SK-N-SH (cell line): ENCODE results near the gene PPIP5K2. TPM values are rescaled to one million over a fixed set of nuclear protein-coding genes. Genes with fewer than 3 reads are reported as not detected.

Experiments
- CTCF ChIA-PET: fragments of 300-600, 350-600 bp; formaldehyde crosslinking; extraction: SDS; loops from one replicate; lab custom pipeline; 2021; lab: Yijun Ruan, JAX
- POLR2A ChIA-PET: fragments of 350-600 bp; sonication (Branson Sonifier 250); formaldehyde crosslinking; extraction: SDS; loops from one replicate; lab custom pipeline; 2020; ENCODE audit warnings: antibody characterized with exemption, inconsistent platforms; lab: Yijun Ruan, JAX
- DNase-seq: peaks from one replicate; pipeline ENCODE4 v3.0.0; 2012
- H2AFZ ChIP-seq: fragments of 200-600 bp; sonication (generic); 2 replicates; pipeline ENCODE4 v1.8.1; 2016; ENCODE audit warnings: antibody characterized with exemption, mild to moderate bottlenecking, low read depth
- H3F3A ChIP-seq: fragments of 200-600 bp; sonication (generic); replicated peaks from 2 replicates; pipeline ENCODE3; 2016; ENCODE audit warnings: antibody characterized with exemption, mild to moderate bottlenecking; ENCODE audit not compliant: insufficient read depth
- H3K27ac ChIP-seq, 2 experiments: fragments of 200-500 bp in 1 of 2; fragments of 200-600 bp in 1 of 2; sonication (Bioruptor generic) in 1 of 2; sonication (generic), shearing (Covaris generic) in 1 of 2; 2 replicates each; pipeline versions ENCODE4 v1.5.1 to v1.6.1; 2014 to 2016; ENCODE audit warnings: low read depth in 2 of 2, inconsistent platforms in 1 of 2, low read length in 1 of 2, mild to moderate bottlenecking in 1 of 2, mixed read lengths in 1 of 2
- H3K27me3 ChIP-seq: fragments of 200-600 bp; sonication (generic), shearing (Covaris generic); 2 replicates; pipeline ENCODE4 v1.6.1; 2016; ENCODE audit warnings: mixed run types; ENCODE audit not compliant: insufficient read depth
- H3K36me3 ChIP-seq, 2 experiments: fragments of 200-500 bp in 1 of 2; fragments of 200-600 bp in 1 of 2; sonication (Bioruptor generic) in 1 of 2; sonication (generic) in 1 of 2; replicated peaks in 1 of 2; 2 replicates each; pipeline versions ENCODE3 to v1.5.1; 2014 to 2016; ENCODE audit warnings: low read length in 1 of 2, mild to moderate bottlenecking in 1 of 2; ENCODE audit not compliant: insufficient read depth in 2 of 2, control insufficient read depth in 1 of 2
- H3K4me1 ChIP-seq, 2 experiments: fragments of 200-500 bp in 1 of 2; fragments of 200-600 bp in 1 of 2; sonication (Bioruptor generic) in 1 of 2; sonication (generic), shearing (Covaris generic) in 1 of 2; 2 replicates each; pipeline versions ENCODE4 v1.5.1 to v1.6.1; 2014 to 2016; ENCODE audit warnings: low read depth in 1 of 2, low read length in 1 of 2, mixed run types in 1 of 2; ENCODE audit not compliant: insufficient read depth in 2 of 2, control insufficient read depth in 1 of 2
- H3K4me2 ChIP-seq: fragments of 200-600 bp; sonication (generic), shearing (Covaris generic); 2 replicates; pipeline ENCODE4 v1.6.1; 2017; ENCODE audit warnings: mixed run types
- H3K4me3 ChIP-seq, 2 experiments: fragments of 200-500 bp in 1 of 2; fragments of 200-600 bp in 1 of 2; sonication (Bioruptor generic) in 1 of 2; sonication (generic), shearing (Covaris generic) in 1 of 2; 2 replicates each; pipeline versions ENCODE4 v1.5.1 to v1.8.1; 2014 to 2016; ENCODE audit warnings: low read depth in 2 of 2, inconsistent platforms in 1 of 2, low read length in 1 of 2, mild to moderate bottlenecking in 1 of 2, mixed read lengths in 1 of 2, moderate library complexity in 1 of 2
- H3K79me2 ChIP-seq: fragments of 200-600 bp; sonication (generic); 2 replicates; pipeline ENCODE4 v1.8.1; 2017; ENCODE audit warnings: mild to moderate bottlenecking; ENCODE audit not compliant: insufficient read depth
- H3K9ac ChIP-seq: fragments of 200-600 bp; sonication (generic); 2 replicates; pipeline ENCODE4 v1.6.1; 2017; ENCODE audit warnings: mixed run types
- H3K9me2 ChIP-seq: fragments of 200-600 bp; sonication (generic); 2 replicates; pipeline ENCODE4 v1.6.1; 2017; ENCODE audit warnings: mixed run types
- H3K9me3 ChIP-seq: fragments of 200-600 bp; sonication (generic); 2 replicates; pipeline ENCODE4 v1.6.1; 2017; ENCODE audit warnings: mixed run types, mild to moderate bottlenecking, moderate library complexity
- H4K20me1 ChIP-seq: fragments of 200-600 bp; sonication (generic); 2 replicates; pipeline ENCODE4 v1.6.1; 2017; ENCODE audit warnings: mild to moderate bottlenecking, mixed run types; ENCODE audit not compliant: insufficient read depth
- ELF1 ChIP-seq: IDR thresholded peaks from 2 replicates; pipeline ENCODE4 v1.4.0; 2012
- EP300 ChIP-seq, 2 experiments: IDR thresholded peaks; 2 replicates each; pipeline versions ENCODE4 v1.4.0 to v1.6.1; 2012; ENCODE audit warnings: borderline replicate concordance in 1 of 2, low read depth in 1 of 2, low read length in 1 of 2
- FOXM1 ChIP-seq: IDR thresholded peaks from 2 replicates; pipeline ENCODE4 v1.4.0; 2012; ENCODE audit warnings: low read depth, mild to moderate bottlenecking
- IRF3 ChIP-seq: fragments of 150-350 bp; IDR thresholded peaks from 2 replicates; pipeline ENCODE4 v1.6.1; 2016; ENCODE audit warnings: mild to moderate bottlenecking, low read depth, low read length
- MAX ChIP-seq: IDR thresholded peaks from 2 replicates; pipeline ENCODE4 v1.4.0; 2012; ENCODE audit warnings: low read depth
- MEF2A ChIP-seq: IDR thresholded peaks from 2 replicates; pipeline ENCODE4 v1.4.0; 2012; ENCODE audit warnings: low read depth, borderline replicate concordance
- MXI1 ChIP-seq: IDR thresholded peaks from 2 replicates; pipeline ENCODE4 v1.6.1; 2012; ENCODE audit warnings: mild to moderate bottlenecking, low read depth, low read length, improper control_type of control experiment
- NFIC ChIP-seq: IDR thresholded peaks from 2 replicates; pipeline ENCODE4 v1.4.0; 2012; ENCODE audit warnings: borderline replicate concordance
- NRF1 ChIP-seq: IDR thresholded peaks from 2 replicates; pipeline ENCODE4 v1.6.1; 2012; ENCODE audit warnings: low read depth, mild to moderate bottlenecking, low read length
- PBX3 ChIP-seq: IDR thresholded peaks from 2 replicates; pipeline ENCODE4; 2012
- POLR2AphosphoS5 ChIP-seq: IDR thresholded peaks from 2 replicates; pipeline ENCODE4 v1.6.1; 2012; ENCODE audit warnings: low read depth, low read length
- RFX5 ChIP-seq: IDR thresholded peaks from 2 replicates; pipeline ENCODE4 v1.6.1; 2012; ENCODE audit warnings: mild to moderate bottlenecking, improper control_type of control experiment, low read length
- SMC3 ChIP-seq: IDR thresholded peaks from 2 replicates; pipeline ENCODE4 v1.6.1; 2012; ENCODE audit warnings: low read depth, low read length, improper control_type of control experiment
- USF1 ChIP-seq: IDR thresholded peaks from 2 replicates; pipeline ENCODE4 v1.4.0; 2012; ENCODE audit warnings: low read depth, borderline replicate concordance
- YY1 ChIP-seq: IDR thresholded peaks from 2 replicates; pipeline ENCODE4 v1.4.0; 2012; ENCODE audit warnings: low read depth, mild to moderate bottlenecking
- WGBS: methylation state at CpG from one replicate; pipeline ENCODE4 v1.1.6; 2017; ENCODE audit warnings: low lambda C conversion rate; 5-methylcytosine and 5-hydroxymethylcytosine counted together
- polyA plus RNA-seq, 3 experiments: library from polyadenylated mRNA; depleted of rRNA; stranded (reverse); fragments of >200 nt; gene quantifications; 2 replicates each; pipeline ENCODE4 v1.2.3, GENCODE V29; 2012

PPIP5K2 gene
- polyA plus RNA-seq, 1 of the 3 experiments (the other 2 are of a cell fraction) = 18.2 TPM

- no peaks in the 10 kb centered on the region for H3K9me3 ChIP-seq
- H3K79me2 ChIP-seq = peaks cover 62% of the 10 kb centered on the region
- H4K20me1 ChIP-seq = peaks cover 43% of the 10 kb centered on the region
- TF ChIP-seq USF1 = no peak
- TF ChIP-seq FOXM1 = no peak
- no peak for TF ChIP-seq SMC3
- TF ChIP-seq NFIC = peak; percentile 21; the same call in 1 of the 2 replicates
- TF ChIP-seq PBX3 = no peak
- TF ChIP-seq POLR2AphosphoS5 = 0 out of 2 replicates have a peak, but pooled peaks have one; percentile 4
- 0 out of 2 replicates have a peak, but pooled peaks have one; percentile 2 for TF ChIP-seq MXI1
- TF ChIP-seq MAX = peak; percentile 72
- TF ChIP-seq YY1 = peak; percentile 10
- TF ChIP-seq EP300 (IDR thresholded peaks at IDR 0.05; ENCODE audit: borderline replicate concordance in 1 of 2, low read depth in 1 of 2, low read length in 1 of 2) = no peak
- TF ChIP-seq RFX5 = no peak
- TF ChIP-seq NRF1 = peak; percentile 6; the same call in 1 of the 2 replicates
- TF ChIP-seq ELF1 = no peak
- no peak for TF ChIP-seq MEF2A
- TF ChIP-seq IRF3 = no peak
- H3F3A ChIP-seq = no peaks in the 10 kb centered on the region
- H2AFZ ChIP-seq = peak overlapping the region; percentile 65
- peak overlapping the region; percentile 79 to 81 for H3K4me3 ChIP-seq
- POLR2A ChIA-PET = interaction anchor here (0.7 to 2.3 kb wide), 9 partner anchors 9 to 228 kb away, joined by 3 to 8 read pairs (median 3); partner anchors contain the start of gene GIN1
- H3K4me1 ChIP-seq = peaks cover 8% of the 10 kb centered on the region in 2 experiments; a peak in 2 of 4 replicates
- no peaks in the 10 kb centered on the region for H3K36me3 ChIP-seq
- H3K27ac ChIP-seq = peak overlapping the region; percentile 80 to 96
- peak overlapping the region; percentile 89 for H3K9ac ChIP-seq
- H3K27me3 ChIP-seq = no peaks in the 10 kb centered on the region
- CTCF ChIA-PET = interaction anchor here (0.6 to 4.7 kb wide), 11 partner anchors 10 to 566 kb away, joined by 3 to 20 read pairs (median 3); partner anchors contain the start of genes GIN1 and PPIP5K2
- no peaks in the 10 kb centered on the region for H3K9me2 ChIP-seq
- DNase-seq = peak; percentile 80
- H3K4me2 ChIP-seq = peak overlapping the region; percentile 84
- WGBS = 4% methylated on average over 17 of the region's 91 CpGs
Observed at GRCh38 chr5:103258957-103259704, 139.0 kb downstream of the PPIP5K2 start.
